Kidney epithelial cell (primary cell): ENCODE results near the gene SESN1. TPM values are rescaled to one million over a fixed set of nuclear protein-coding genes. Genes with fewer than 3 reads are reported as not detected.

Experiments used
- DNase-seq: peaks from one replicate; pipeline ENCODE4 v3.0.0-alpha.2; 2010; ENCODE audit warnings: low read depth
- H3K27me3 ChIP-seq: 2 replicates; pipeline ENCODE4 v1.6.0; 2011; ENCODE audit warnings: low read length; ENCODE audit not compliant: control insufficient read depth, insufficient read depth
- H3K36me3 ChIP-seq: 2 replicates; pipeline ENCODE4 v1.5.1; 2011; ENCODE audit warnings: low read length; ENCODE audit not compliant: control insufficient read depth, insufficient read depth
- H3K4me3 ChIP-seq: 2 replicates; pipeline ENCODE4 v1.5.1; 2011; ENCODE audit warnings: low read depth, mild to moderate bottlenecking, control low read depth, low read length
- CTCF ChIP-seq: IDR thresholded peaks from 2 replicates; pipeline ENCODE4 v1.5.1; 2011; ENCODE audit warnings: mild to moderate bottlenecking, moderate library complexity, low read length, control low read depth, inconsistent platforms; ENCODE audit not compliant: insufficient read depth, poor library complexity, severe bottlenecking
- total RNA-seq: library from RNA; depleted of rRNA; stranded (reverse); fragments of >200 nt; gene quantifications from 2 replicates; pipeline ENCODE4 v1.2.3, GENCODE V29; 2015

SESN1 gene
- total RNA-seq, 1 donor from 2014 or later, result 13.2 TPM

- no peak for TF ChIP-seq CTCF
- H3K4me3 ChIP-seq, result no peak overlapping the region
- no peak for DNase-seq
- H3K36me3 ChIP-seq, result no peaks in the 10 kb centered on the region
- H3K27me3 ChIP-seq, result no peaks in the 10 kb centered on the region
Observed at GRCh38 chr6:108969776-108970175, 124.9 kb downstream of the SESN1 start.

DNA sequence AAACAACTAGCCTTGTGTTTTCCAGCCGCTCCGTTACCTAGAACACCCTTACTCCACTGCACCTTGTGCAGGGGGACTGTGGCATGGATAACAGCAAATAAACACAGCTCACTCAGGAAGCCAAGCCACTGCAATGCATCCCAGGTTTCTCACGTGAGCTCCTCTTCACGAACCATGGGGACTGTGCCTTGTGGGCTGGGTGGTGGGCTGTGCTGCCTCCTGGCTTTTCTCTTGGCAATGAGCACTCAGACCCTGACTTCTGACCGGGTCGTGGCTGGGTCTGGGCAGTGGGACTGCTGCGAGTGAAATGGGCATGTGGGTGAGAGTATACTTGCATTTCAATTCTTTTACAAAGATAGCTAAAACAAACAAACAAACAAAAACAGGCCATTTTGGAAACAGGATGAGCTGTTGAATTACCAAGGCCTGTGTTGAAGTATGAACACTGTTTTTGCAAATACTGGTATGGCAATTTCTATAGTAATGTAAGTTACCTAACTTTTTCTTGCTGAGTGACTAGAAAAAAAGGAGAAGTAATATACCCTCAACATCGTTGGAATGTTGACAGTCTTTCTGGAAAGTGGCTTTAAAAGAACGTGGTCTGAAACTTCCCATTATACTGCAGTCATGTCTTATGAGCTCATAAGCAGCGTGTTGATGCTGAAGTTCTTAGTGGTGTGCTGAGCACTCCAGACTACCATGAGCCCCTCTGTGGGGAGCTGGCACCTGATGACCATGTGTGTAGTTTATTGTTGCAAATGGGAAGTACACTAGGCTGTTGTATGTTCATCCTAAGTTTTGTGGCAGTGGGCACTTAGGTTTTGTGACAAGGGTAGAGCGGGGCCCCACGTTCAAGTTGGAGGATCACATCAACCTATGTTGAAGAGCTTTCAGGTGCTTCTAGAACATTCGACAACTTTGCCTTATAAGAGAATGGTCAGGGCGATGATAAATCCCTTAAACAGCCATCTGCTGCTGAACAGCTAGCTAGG is 126.0 kb downstream of the SESN1 start:
- Histone ChIP-seq H3K27me3 (no peaks in the 10 kb centered on the region), H3K36me3 (no peaks in the 10 kb centered on the region), H3K4me3 (no peak overlapping the region)
- TF ChIP-seq CTCF, result no peak
- no peak for DNase-seq

DNA sequence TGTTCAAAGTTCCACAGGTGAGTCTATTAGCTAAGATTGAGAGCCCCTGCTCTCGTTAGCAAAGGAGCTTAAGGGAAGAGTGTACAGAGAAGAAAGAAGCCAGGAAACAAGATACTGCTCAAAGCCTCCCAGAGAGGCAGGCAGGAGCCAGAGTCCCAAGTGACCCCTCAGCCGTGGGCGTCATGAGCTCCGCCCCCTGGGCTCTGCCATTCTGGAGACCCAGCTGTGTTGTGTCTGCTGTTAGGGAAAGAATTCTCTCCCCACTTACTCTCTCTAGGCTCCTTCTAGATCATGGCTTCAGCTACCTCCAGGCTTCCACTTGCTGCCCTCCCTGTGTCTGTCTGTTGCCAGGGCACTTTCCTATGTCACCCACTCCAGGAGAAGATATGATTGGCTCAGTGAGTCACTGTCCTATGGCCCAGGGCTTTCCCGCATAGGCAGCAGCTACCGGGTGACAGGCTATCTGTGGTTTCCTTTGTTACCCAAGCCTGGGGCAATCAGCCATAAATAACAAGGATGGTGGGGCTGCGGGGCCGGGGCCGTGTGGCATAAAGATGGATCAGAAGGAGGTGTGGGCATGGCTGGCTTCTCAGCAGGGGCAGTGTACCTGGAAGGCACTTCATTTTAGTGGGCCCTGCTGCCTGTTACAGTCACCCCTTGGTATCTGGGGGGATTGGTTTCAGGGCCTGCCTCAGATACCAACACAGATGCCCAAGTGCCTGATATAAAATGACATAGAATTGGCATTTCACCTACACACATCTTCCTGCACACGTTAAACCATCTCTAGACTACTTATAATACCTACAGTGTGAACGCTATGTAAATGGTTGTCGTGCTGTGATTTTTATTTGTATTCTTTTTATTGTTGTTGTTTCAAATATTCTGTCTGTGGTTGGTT is 127.5 kb downstream of the SESN1 start:
- peak; percentile 53 for DNase-seq
- Histone ChIP-seq H3K36me3 (no peaks in the 10 kb centered on the region), H3K27me3 (no peaks in the 10 kb centered on the region), H3K4me3 (no peak overlapping the region)
- no peak for TF ChIP-seq CTCF

DNA sequence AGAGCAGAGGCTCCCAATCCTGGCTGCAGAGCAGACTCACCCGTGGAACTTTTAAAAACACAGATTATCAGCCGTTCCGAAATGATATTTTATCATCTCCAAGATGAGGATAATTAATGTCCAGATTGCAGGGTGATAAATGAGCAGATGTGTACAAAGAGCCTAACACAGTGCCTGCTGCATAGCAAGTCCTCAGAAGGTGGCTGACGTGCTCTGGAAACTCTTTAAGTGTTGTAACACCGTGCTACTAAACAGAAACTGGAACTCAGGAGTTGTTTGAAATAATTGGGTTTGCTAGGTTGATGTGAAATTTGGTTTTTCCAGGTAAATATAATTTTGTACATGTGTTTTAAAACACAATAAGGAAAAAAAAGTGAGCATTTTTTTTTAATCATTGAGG is 128.4 kb downstream of the SESN1 start:
- TF ChIP-seq CTCF, result no peak
- Histone ChIP-seq H3K36me3 (no peaks in the 10 kb centered on the region), H3K27me3 (no peaks in the 10 kb centered on the region), H3K4me3 (no peak overlapping the region)
- no peak for DNase-seq

DNA sequence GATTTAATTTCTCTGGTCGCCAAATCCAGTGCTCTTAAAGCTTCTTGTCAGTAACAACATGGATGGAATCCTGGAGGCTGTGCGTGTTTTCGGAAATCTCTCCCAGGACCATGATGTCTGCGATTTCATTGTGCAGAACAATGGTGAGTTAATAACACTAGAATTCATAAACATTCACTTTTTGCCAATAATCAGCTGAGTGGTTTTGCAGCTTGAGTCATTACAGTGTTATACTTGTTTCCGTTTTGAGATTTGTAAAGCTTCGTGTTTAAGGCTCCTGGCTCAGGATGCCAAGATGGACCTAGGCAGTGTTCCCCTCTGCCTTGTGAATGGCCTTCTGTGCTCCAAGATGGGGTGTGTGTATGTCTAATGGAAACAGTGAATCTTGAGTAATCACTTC is 132.7 kb downstream of the SESN1 start:
- DNase-seq, result no peak
- TF ChIP-seq CTCF, result no peak
- Histone ChIP-seq H3K36me3 (no peaks in the 10 kb centered on the region), H3K4me3 (no peak overlapping the region), H3K27me3 (no peaks in the 10 kb centered on the region)
